ENCODE results near the gene CNR1.
A peak's percentile ranks its signal among the peaks of the same experiment; 100 is the strongest.
"Not testable (repeated sequence)": the region's sequence is repeated elsewhere in the genome, so short reads cannot be mapped to it uniquely, and the experiment has no call there.

CNR1 gene

DNA sequence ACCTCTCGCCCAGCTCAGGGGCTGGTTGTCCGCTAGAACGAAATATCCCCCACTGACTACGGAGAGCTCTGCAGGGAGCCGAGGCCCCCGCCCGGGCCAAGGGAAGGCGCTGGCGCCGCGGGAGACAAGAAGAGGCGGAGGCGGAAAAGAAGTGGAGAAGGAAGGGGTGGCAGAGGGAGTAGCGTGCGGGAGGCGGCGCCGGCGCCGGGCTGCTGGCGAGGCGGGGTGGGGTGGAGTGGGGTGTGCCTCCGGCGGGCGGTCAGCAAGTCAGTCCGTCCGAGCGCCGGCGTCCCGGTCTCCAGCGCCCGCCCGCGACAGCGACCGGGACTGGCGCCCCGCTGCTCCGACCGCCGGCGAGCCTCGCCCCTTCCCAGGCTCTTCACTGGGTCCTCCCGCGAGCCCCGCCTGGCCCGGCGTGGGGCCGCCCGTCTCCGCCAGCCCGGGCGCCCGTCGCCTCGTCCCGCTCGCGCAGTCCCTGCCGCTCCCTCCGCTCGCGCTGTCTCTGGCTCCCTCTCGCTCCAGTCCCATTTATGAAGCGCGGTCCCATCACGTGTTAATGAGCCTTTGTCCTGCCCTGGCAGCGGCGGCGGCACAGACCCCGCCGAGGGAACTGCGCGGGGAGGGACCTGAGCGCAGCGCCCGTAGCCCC is at the start of gene CNR1:
Gene CNR1 (minus strand): TSS at position 504 of the 649 bp plus-strand sequence. CDS start 21,073 bp downstream, outside the sequence.
- no peak for TF ChIP-seq ZFX (IDR thresholded peaks at IDR 0.05; ENCODE audit: borderline replicate concordance)
- TF ChIP-seq, protein P1, sequence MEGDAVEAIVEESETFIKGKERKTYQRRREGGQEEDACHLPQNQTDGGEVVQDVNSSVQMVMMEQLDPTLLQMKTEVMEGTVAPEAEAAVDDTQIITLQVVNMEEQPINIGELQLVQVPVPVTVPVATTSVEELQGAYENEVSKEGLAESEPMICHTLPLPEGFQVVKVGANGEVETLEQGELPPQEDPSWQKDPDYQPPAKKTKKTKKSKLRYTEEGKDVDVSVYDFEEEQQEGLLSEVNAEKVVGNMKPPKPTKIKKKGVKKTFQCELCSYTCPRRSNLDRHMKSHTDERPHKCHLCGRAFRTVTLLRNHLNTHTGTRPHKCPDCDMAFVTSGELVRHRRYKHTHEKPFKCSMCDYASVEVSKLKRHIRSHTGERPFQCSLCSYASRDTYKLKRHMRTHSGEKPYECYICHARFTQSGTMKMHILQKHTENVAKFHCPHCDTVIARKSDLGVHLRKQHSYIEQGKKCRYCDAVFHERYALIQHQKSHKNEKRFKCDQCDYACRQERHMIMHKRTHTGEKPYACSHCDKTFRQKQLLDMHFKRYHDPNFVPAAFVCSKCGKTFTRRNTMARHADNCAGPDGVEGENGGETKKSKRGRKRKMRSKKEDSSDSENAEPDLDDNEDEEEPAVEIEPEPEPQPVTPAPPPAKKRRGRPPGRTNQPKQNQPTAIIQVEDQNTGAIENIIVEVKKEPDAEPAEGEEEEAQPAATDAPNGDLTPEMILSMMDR (IDR thresholded peaks at IDR 0.05), result peak; percentile 23; the same call in 1 of the 2 replicates
- no peak within 1 kb of the TSS for H3K27ac ChIP-seq

DNA sequence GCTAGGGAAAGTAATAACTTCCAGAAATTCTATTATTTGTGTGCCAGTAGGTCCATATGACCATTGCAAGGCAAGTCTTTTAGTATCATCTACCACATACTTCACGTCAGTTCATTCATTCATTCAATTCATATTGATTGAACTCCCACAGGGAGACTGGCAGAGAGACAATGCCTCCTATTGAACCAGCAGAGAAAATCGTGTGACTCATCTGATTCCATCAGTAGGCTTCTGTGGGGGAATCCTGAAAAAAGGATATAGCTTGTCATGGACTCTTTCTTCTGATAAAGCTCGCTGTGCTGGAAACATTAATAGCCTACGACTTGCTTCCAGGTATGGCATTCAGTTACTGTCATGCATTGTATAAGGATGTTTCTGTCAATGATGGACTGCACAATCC is 45.3 kb upstream of the CNR1 start:
- H3K27ac ChIP-seq, result no peak overlapping the region
- TF ChIP-seq ZFX (IDR thresholded peaks at IDR 0.05; ENCODE audit: borderline replicate concordance), result no peak
- TF ChIP-seq, protein P1 (IDR thresholded peaks at IDR 0.05), result no peak

DNA sequence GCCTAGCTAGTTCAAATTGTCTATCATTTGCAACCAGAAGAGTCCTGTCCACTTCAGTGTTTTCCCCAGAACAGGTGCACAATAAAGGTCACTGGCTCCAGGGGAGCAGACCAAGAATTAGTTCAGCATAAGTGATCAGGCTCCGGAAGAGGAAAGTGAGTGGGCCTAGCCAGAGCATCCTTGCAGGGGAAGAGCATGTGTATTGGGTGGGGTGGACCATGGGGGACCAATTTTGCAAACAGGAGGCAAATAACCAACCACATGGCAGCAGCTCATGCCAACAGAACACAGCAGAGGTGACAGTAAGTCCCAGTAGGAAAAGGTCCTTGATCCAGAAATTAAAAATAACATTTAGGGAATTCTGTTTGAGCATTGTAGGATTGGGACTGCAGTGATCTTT is 43.2 kb upstream of the CNR1 start:
- no peak overlapping the region for H3K27ac ChIP-seq
- no peak for TF ChIP-seq ZFX (IDR thresholded peaks at IDR 0.05; ENCODE audit: borderline replicate concordance)

DNA sequence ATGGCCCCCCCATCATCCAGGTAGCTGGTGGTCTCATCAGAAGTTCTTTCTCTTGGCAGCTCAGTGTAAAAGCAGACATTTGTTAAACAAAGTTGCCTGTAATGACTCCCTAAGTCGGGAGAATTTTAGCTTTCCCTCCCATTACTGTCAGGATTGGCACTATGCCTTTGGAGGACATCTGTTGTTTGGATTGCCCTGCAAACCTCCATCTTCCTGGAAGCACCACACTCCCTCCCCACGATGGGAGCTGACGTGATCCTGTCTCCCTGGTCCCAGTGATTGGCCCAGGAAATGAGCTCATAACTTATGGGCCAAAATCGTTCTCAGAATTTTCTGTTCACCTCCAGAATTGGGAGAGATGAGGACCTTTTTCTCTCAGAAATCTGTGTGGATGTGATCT is 42.6 kb upstream of the CNR1 start:
- no peak overlapping the region for H3K27ac ChIP-seq
- TF ChIP-seq, protein P1 (IDR thresholded peaks at IDR 0.05), result no peak
- no peak for TF ChIP-seq ZFX (IDR thresholded peaks at IDR 0.05; ENCODE audit: borderline replicate concordance)

DNA sequence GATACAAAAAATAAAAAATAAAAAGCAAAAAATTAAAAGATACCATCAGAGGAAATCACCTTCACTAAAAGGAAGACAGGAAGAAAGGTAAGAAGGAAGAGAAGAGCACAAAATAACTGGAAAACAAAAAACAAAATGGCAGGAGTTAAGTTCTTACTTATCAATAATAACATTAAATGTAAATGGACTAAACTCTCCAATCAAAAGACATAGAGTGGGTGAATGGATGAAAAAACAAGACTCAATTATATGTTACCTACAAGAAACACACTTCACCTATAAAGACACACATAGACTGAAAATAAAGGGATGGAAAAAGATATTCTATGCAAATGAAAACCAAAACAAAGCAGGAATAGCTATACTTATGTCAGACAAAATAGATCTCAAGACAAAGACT is 35.6 kb upstream of the CNR1 start:
- not testable (repeated sequence) for H3K27ac ChIP-seq

DNA sequence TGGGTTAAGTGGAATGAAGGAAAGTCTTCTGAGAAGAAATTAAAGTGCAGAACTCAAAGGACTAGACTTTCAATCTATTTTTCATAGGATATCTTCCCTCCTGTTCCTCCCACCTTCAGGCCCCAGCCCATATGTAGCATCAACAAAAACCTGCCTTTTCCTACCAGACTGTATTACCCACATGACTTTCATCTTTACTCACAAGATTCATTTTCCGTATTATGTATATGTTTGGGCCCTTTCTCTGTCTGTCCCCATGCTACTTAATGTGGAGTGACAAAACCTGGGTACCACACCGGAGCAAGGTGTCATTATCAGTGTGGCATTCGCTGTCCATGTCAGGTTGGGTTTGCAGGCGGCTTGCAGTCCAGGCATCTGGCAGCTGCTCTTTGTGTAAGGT is 18.8 kb upstream of the CNR1 start:
- TF ChIP-seq ZFX (IDR thresholded peaks at IDR 0.05; ENCODE audit: borderline replicate concordance), result no peak
- TF ChIP-seq, protein P1 (IDR thresholded peaks at IDR 0.05), result no peak
- no peak overlapping the region for H3K27ac ChIP-seq

DNA sequence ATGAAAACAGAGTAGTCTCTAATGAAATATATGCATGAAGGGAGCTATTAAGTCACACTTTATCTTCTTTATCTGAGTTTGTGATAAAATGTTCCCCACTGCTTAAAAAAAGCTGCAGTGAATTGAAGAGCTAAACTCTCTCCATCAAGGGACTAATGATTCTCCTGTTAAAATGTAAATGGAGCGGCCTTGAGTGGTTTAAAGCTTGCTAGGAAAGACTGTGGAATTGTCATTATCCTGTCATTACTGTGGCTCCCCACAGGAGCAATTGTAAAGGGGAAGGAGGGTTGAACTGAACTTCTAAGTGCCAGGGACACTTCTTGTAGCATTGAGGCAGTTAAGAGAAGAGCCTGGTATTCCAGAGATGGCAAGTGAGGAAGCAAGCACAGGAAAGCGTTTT is 17.3 kb upstream of the CNR1 start:
- TF ChIP-seq, protein P1 (IDR thresholded peaks at IDR 0.05), result no peak
- no peak for TF ChIP-seq ZFX (IDR thresholded peaks at IDR 0.05; ENCODE audit: borderline replicate concordance)
- H3K27ac ChIP-seq, result no peak overlapping the region

DNA sequence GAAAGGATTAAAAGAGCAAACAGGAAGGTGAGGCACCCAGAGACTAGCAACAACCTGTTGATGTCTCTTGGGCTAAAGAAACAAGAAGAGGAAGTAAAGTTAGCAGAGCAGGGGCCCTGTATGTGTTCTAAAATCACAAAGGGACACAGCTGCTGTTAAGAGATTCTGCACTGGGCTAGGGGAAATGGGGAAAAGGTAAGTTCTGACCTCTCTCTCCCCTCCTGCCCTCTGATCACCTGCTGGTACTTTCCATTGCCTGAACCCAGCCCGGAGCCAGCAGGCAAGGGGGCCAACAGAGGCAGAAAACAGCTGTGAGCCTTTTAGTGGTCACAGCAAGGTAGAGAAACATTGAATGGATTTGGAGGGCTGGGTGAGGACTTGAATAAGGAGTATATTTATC is 13.5 kb upstream of the CNR1 start:
- H3K27ac ChIP-seq, result no peak overlapping the region
- TF ChIP-seq ZFX (IDR thresholded peaks at IDR 0.05; ENCODE audit: borderline replicate concordance), result no peak
- TF ChIP-seq, protein P1 (IDR thresholded peaks at IDR 0.05), result no peak

Data from 22Rv1 (cell line).